ENCODE results near the gene SCAPER.
"Not testable (repeated sequence)": the region's sequence is repeated elsewhere in the genome, so short reads cannot be mapped to it uniquely, and the experiment has no call there.

SCAPER gene

DNA sequence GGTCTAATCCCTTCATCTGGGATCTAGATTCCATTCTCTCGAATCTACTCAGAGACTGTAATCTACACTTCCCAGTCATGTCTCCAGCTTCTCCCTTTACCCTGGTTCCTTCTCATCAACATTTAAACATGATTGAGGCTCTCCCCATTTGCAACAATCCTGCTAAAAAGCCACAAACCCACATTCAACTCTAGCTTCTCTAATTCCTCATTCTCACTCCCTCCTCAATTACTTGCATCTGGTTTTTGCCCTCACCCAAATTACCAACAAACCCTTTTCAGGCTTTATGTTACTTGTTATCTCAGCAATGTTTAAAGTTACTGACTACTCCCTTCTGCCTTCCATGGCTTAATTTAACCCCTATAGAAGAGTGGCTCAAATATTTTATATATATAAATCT, 605.4 kb downstream of the SCAPER start:
- H3K9me3 ChIP-seq (ENCODE audit: control insufficient read depth, low read length), result no peaks in the 10 kb centered on the region
- 100% methylated on average over 1 of the region's 1 CpG for WGBS, 2 experiments (ENCODE audit: insufficient coverage in 2 of 2)
- no peak overlapping the region for H3K27ac ChIP-seq (ENCODE audit: low read depth, low read length, severe bottlenecking)
- H3K4me1 ChIP-seq (ENCODE audit: control insufficient read depth, insufficient read depth, low read length, poor library complexity, severe bottlenecking), result no peaks in the 10 kb centered on the region
- H3K36me3 ChIP-seq (ENCODE audit: control insufficient read depth, insufficient read depth, low read length), result no peaks in the 10 kb centered on the region
- no peak overlapping the region for H3K4me3 ChIP-seq (ENCODE audit: extremely low read depth, insufficient read depth, low read length, poor library complexity, severe bottlenecking)

DNA sequence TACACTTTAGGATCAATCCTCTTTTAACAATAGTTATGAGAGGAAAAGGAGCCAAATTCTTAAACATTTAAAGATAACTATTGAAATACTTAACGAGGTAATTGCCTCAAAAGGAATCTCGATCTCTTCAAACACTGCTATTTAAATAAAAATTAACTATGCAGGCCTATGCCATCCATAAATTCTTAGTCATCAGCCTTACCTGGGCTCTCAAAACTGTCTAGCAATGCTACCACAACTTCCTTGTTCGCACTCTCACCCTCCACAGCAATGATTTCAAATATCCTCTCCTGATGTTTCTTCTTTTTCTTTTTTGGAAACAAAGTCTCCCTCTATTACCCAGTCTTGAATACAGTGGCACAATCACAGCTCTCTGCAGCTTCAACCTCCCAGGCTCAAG, 606.2 kb downstream of the SCAPER start:
- 83 to 95% methylated on average over 2 to 3 of the region's 3 CpGs for WGBS, 2 experiments (ENCODE audit: insufficient coverage in 2 of 2)
- Histone ChIP-seq H3K36me3 (ENCODE audit: control insufficient read depth, insufficient read depth, low read length) (no peaks in the 10 kb centered on the region), H3K4me1 (ENCODE audit: control insufficient read depth, insufficient read depth, low read length, poor library complexity, severe bottlenecking) (no peaks in the 10 kb centered on the region), H3K4me3 (ENCODE audit: extremely low read depth, insufficient read depth, low read length, poor library complexity, severe bottlenecking) (no peak overlapping the region), H3K9me3 (ENCODE audit: control insufficient read depth, low read length) (no peaks in the 10 kb centered on the region), H3K27ac (ENCODE audit: low read depth, low read length, severe bottlenecking) (no peak overlapping the region)

DNA sequence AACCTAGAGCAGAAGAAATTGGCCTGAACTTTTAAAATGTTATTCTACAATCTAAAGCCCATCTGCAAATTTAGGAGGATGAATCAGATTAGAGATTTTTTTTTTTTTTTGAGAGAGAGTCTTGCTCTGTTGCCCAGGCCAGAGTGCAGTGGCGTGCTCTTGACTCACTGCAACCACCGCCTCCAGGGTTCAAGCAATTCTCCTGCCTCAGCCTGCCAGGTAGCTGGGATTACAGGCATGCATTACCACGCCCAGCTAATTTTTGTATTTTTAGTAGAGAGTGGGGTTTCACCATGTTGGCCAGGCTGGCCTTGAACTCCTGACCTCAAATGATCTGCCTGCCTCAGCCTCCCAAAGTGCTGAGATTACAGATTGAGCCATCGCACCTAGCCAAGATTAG, 607.2 kb downstream of the SCAPER start:
- WGBS, 2 experiments (ENCODE audit: insufficient coverage in 2 of 2), result 90 to 96% methylated on average over 3 to 4 of the region's 4 CpGs
- H3K9me3 ChIP-seq (ENCODE audit: control insufficient read depth, low read length); H3K27ac ChIP-seq (ENCODE audit: low read depth, low read length, severe bottlenecking); H3K36me3 ChIP-seq (ENCODE audit: control insufficient read depth, insufficient read depth, low read length); H3K4me1 ChIP-seq (ENCODE audit: control insufficient read depth, insufficient read depth, low read length, poor library complexity, severe bottlenecking); H3K4me3 ChIP-seq (ENCODE audit: extremely low read depth, insufficient read depth, low read length, poor library complexity, severe bottlenecking): not testable (repeated sequence)

All from mesodermal cell (in vitro differentiated cells).